ENCODE results near the gene PET100.

The PET100 gene

DNA sequence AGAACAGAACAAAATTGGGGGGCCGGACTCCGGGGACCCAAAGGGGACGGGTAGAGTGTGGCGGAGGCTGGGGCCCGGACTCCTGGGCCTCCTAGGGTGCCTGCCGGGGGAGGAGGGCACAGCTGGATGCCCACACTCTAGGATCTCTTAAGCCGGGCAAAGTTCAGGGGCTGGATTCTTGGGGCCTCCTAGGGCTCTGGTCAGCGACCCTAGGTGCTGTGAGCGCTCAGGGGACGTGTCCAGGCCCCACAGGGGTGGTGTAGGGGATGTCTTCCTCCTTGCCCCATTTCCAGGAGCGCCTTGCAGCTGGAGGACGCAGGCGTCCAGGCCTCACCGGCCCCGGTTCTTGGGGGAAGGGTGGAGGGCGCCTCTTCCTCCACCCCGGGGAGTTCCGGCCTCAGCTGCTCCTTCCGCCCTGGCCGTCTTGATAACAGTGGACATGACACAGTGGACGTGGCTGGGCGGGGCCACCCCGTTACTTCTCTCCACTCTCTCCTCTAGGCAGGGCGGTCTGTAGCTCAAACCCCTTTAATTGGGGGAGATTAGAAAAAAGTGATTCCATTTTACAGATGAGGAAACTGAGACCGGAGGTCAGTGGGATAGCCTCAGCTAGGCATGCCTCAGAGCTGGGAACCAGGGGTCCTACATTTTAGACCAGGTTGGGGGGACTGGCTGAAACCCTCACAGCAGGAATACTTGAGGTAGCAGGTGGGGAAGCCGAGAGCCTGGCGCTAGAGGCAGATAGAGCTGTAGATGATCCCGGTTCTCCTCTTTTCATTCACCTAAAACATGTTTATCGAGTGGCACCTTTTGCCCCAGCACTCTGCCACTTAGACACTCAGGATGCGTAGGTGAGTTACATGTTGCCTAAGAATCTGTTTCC is 8.0 kb downstream of the PET100 start:
- peaks cover 0 to 10% (median 0%) of the 10 kb centered on the region in 3 donors for H3K36me3 ChIP-seq
- peaks cover 0 to 11% (median 1%) of the 10 kb centered on the region in 4 donors for H3K4me1 ChIP-seq
- H3K9me3 ChIP-seq: no peaks in the 10 kb centered on the region
- DNase-seq: no peak
- intact Hi-C loops (cut with DNase I; ENCODE audit: low total_unique reads): no loop called here
- H3K27me3 ChIP-seq: peaks cover 0 to 45% of the 10 kb centered on the region in 2 donors
- no peak overlapping the region for H3K27ac ChIP-seq
- TF ChIP-seq, protein P1, sequence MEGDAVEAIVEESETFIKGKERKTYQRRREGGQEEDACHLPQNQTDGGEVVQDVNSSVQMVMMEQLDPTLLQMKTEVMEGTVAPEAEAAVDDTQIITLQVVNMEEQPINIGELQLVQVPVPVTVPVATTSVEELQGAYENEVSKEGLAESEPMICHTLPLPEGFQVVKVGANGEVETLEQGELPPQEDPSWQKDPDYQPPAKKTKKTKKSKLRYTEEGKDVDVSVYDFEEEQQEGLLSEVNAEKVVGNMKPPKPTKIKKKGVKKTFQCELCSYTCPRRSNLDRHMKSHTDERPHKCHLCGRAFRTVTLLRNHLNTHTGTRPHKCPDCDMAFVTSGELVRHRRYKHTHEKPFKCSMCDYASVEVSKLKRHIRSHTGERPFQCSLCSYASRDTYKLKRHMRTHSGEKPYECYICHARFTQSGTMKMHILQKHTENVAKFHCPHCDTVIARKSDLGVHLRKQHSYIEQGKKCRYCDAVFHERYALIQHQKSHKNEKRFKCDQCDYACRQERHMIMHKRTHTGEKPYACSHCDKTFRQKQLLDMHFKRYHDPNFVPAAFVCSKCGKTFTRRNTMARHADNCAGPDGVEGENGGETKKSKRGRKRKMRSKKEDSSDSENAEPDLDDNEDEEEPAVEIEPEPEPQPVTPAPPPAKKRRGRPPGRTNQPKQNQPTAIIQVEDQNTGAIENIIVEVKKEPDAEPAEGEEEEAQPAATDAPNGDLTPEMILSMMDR (IDR thresholded peaks at IDR 0.05): no peak
- H3K4me3 ChIP-seq: peak overlapping the region; percentile 35 to 44

DNA sequence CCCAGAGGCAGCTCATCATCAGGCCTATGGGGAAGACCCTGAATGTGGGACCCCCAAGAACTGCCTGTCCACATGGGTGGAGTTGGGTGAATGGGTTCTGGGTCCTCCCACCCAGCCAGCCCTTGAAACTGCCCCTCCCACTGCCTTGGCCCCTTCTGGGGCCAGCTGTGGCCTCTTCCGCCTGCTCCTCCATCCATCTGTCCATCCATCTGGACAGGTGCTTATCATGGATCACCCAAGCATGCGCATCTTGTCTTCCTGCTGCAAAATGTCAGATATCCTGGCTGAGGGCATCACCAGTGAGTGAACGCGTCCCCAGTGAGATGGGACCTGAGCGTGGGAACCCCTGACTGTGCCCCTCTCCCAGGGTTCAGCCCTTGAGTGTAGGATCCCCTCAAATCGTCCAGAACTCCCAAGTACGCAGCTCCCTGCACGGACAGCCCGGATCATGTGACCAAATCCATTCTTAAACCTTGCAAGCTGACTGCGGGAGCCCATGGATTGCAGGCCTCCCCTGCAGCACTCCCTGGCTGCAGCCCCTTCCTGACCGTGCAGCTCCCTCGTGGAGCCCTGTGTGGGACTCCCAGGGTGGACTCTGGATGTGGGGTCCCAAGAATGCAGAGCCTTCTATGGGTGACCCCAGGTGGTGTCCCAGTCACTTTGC is 9.3 kb downstream of the PET100 start:
- Histone ChIP-seq H3K36me3 (peaks cover 0 to 5% (median 0%) of the 10 kb centered on the region in 3 donors), H3K4me3 (no peak overlapping the region), H3K4me1 (peaks cover 0 to 11% (median 1%) of the 10 kb centered on the region in 4 donors), H3K27me3 (peaks cover 0 to 58% of the 10 kb centered on the region in 2 donors), H3K9me3 (no peaks in the 10 kb centered on the region), H3K27ac (no peak overlapping the region)
- intact Hi-C loops (cut with DNase I; ENCODE audit: low total_unique reads): no loop called here
- TF ChIP-seq, protein P1 (IDR thresholded peaks at IDR 0.05): no peak
- DNase-seq: no peak

DNA sequence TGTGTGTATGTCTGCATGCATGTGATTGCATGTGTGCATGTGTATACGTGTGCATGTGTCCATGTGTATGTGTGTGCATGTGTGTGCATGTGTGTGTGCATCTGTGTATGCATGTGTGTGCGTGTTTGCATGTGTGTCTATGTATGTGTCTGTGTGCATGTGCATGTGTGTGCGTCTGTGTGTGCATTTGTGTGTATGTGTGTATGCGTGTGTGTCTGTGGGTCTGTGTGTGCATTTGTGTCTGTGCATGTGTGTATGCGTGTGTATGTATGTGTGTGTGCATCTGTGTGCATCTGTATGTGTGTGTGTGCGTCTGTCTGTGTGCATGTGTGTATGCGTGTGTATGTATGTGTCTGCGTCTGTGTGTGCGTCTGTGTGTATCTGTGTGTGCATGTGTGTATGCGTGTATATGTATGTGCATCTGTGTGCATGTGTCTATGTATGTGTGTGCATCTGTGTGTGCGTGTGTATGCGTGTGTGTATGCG is 10.3 kb downstream of the PET100 start:
- TF ChIP-seq, protein P1 (IDR thresholded peaks at IDR 0.05): no peak
- peaks cover 0 to 11% (median 1%) of the 10 kb centered on the region in 4 donors for H3K4me1 ChIP-seq
- intact Hi-C loops (cut with DNase I; ENCODE audit: low total_unique reads): loop anchor here (10.0 kb wide), 1 partner anchor 155 kb away; no protein-coding TSS in a partner anchor
- no peak for DNase-seq
- no peak overlapping the region for H3K27ac ChIP-seq
- no peak overlapping the region for H3K4me3 ChIP-seq
- peaks cover 0 to 64% of the 10 kb centered on the region in 2 donors for H3K27me3 ChIP-seq
- no peaks in the 10 kb centered on the region for H3K9me3 ChIP-seq
- peaks cover 0 to 10% (median 0%) of the 10 kb centered on the region in 3 donors for H3K36me3 ChIP-seq

DNA sequence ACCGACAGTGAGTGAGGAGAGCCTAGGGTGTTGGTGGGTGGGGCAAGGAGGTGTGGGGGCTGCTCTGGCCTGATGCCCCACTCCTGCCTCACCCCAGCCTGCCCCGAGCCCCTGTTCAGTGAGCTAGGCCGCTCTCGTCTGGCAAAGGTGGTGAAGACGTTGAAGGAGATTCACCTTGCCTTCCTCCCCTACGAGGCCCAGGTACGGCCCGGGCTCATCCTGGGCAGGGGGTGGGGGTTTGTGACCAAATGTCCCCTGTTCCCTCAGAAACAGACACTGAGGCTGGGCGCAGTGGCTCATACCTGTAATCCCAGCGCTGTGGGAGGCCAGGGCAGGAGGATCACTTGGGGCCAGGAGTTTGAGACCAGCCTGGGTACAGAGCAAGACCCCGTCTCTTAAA is 11.2 kb downstream of the PET100 start:
- H3K36me3 ChIP-seq: peaks cover 0 to 14% (median 0%) of the 10 kb centered on the region in 3 donors
- H3K27me3 ChIP-seq: peaks cover 0 to 63% of the 10 kb centered on the region in 2 donors
- no peak for DNase-seq
- TF ChIP-seq, protein P1 (IDR thresholded peaks at IDR 0.05): no peak
- H3K4me1 ChIP-seq: peaks cover 0 to 11% (median 1%) of the 10 kb centered on the region in 4 donors
- no peaks in the 10 kb centered on the region for H3K9me3 ChIP-seq
- H3K27ac ChIP-seq: no peak overlapping the region
- H3K4me3 ChIP-seq: no peak overlapping the region
- intact Hi-C loops (cut with DNase I; ENCODE audit: low total_unique reads): loop anchor here (10.0 kb wide), 1 partner anchor 154 kb away; no protein-coding TSS in a partner anchor

All from tibial artery (tissue), 4 donors.